Activated CD4-positive, alpha-beta T cell treated with anti-CD3 and anti-CD28 coated beads for 4 hours (primary cell): ENCODE results near the gene GBX2.

ENCODE experiments used
- DNase-seq, 2 donors: peaks; one replicate each; pipeline ENCODE4 v3.0.0-alpha.2; 2020

Gene GBX2

GRCh38 chr2:236167297-236168109 lies 683 bp downstream of the GBX2 start:
- DNase-seq = no peak

- no peak for DNase-seq
These were observed 1.3 kb downstream of the GBX2 start for GRCh38 chr2:236166796-236167296.

- DNase-seq = no peak
These were observed 2.1 kb downstream of the GBX2 start for GRCh38 chr2:236165842-236166795.

- no peak for DNase-seq
These were observed 3.0 kb downstream of the GBX2 start for GRCh38 chr2:236164925-236165841.

- no peak for DNase-seq
These were observed 3.8 kb downstream of the GBX2 start for GRCh38 chr2:236164201-236164924.

GRCh38 chr2:236163471-236164200 lies 4.5 kb downstream of the GBX2 start:
- no peak for DNase-seq

- DNase-seq = no peak
These were observed 5.2 kb downstream of the GBX2 start for GRCh38 chr2:236162882-236163470.

GRCh38 chr2:236162031-236162845 lies 5.9 kb downstream of the GBX2 start:
- DNase-seq = no peak

- no peak for DNase-seq
These were observed 6.7 kb downstream of the GBX2 start for GRCh38 chr2:236161531-236161930.

GRCh38 chr2:236161082-236161462 lies 7.1 kb downstream of the GBX2 start:
- DNase-seq = no peak

- no peak for DNase-seq
These were observed 7.7 kb downstream of the GBX2 start for GRCh38 chr2:236160366-236161081.

GRCh38 chr2:236159778-236160170 lies 8.4 kb downstream of the GBX2 start:
- DNase-seq = no peak

GRCh38 chr2:236158969-236159777 lies 9.0 kb downstream of the GBX2 start:
- DNase-seq = no peak

- no peak for DNase-seq
These were observed 10.2 kb downstream of the GBX2 start for GRCh38 chr2:236157815-236158498.

GRCh38 chr2:236157366-236157765 lies 10.8 kb downstream of the GBX2 start:
- DNase-seq = no peak

- DNase-seq = no peak
These were observed 11.4 kb downstream of the GBX2 start for GRCh38 chr2:236156860-236157194.

- no peak for DNase-seq
These were observed 11.9 kb downstream of the GBX2 start for GRCh38 chr2:236156095-236156859.
